SU-DHL-6 (cell line): Measurements from ENCODE around the gene SNX3.

Source experiments
- EZH2phosphoT487 ChIP-seq: fragments of 200-600 bp; sonication (generic), shearing (Covaris generic); conservative IDR thresholded peaks from 2 replicates; pipeline ENCODE4 v1.6.1; 2018; ENCODE audit warnings: mild to moderate bottlenecking, antibody characterized with exemption, low read length, moderate library complexity, mixed read lengths
- TF ChIP-seq, protein P1 (sequence below): fragments of 200-600 bp; sonication (generic); IDR thresholded peaks from one replicate; pipeline ENCODE4 v1.5.1; 2017; ENCODE audit warnings: antibody characterized with exemption, mild to moderate bottlenecking, low read length, moderate library complexity; ENCODE audit not compliant: insufficient read depth, poor library complexity, severe bottlenecking

GRCh38 chr6:108207013-108207412 lies 53.8 kb downstream of the SNX3 start:
- TF ChIP-seq, protein P1, sequence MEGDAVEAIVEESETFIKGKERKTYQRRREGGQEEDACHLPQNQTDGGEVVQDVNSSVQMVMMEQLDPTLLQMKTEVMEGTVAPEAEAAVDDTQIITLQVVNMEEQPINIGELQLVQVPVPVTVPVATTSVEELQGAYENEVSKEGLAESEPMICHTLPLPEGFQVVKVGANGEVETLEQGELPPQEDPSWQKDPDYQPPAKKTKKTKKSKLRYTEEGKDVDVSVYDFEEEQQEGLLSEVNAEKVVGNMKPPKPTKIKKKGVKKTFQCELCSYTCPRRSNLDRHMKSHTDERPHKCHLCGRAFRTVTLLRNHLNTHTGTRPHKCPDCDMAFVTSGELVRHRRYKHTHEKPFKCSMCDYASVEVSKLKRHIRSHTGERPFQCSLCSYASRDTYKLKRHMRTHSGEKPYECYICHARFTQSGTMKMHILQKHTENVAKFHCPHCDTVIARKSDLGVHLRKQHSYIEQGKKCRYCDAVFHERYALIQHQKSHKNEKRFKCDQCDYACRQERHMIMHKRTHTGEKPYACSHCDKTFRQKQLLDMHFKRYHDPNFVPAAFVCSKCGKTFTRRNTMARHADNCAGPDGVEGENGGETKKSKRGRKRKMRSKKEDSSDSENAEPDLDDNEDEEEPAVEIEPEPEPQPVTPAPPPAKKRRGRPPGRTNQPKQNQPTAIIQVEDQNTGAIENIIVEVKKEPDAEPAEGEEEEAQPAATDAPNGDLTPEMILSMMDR, result no peak
- no peak for TF ChIP-seq EZH2phosphoT487
